Endodermal cell (in vitro differentiated cells): ENCODE data around the gene SSU72. TPM values are rescaled to one million over a fixed set of nuclear protein-coding genes. Genes with fewer than 3 reads are reported as not detected.

Source experiments
- DNase-seq: peaks from one replicate; pipeline ENCODE4 v3.0.0-alpha.2; 2017
- H3K27ac ChIP-seq: 2 replicates; pipeline ENCODE4 v1.5.1; 2013; ENCODE audit warnings: mild to moderate bottlenecking, low read depth, low read length, moderate library complexity
- H3K27me3 ChIP-seq: 2 replicates; pipeline ENCODE4 v1.6.1; 2013; ENCODE audit warnings: mild to moderate bottlenecking, low read length, moderate library complexity; ENCODE audit not compliant: insufficient read depth, control insufficient read depth, poor library complexity, severe bottlenecking
- H3K36me3 ChIP-seq: 2 replicates; pipeline ENCODE4 v1.7.0; 2013; ENCODE audit warnings: mild to moderate bottlenecking, low read length, moderate library complexity; ENCODE audit not compliant: control insufficient read depth, insufficient read depth
- H3K4me1 ChIP-seq: one replicate; pipeline ENCODE4 v1.7.0; 2013; ENCODE audit warnings: low read length; ENCODE audit not compliant: control insufficient read depth, insufficient read depth
- H3K4me3 ChIP-seq: 2 replicates; pipeline ENCODE4 v1.5.1; 2013; ENCODE audit warnings: mild to moderate bottlenecking, low read length, moderate library complexity
- H3K9ac ChIP-seq: 2 replicates; pipeline ENCODE4 v1.6.1; 2013; ENCODE audit warnings: mild to moderate bottlenecking, low read length, moderate library complexity; ENCODE audit not compliant: poor library complexity, severe bottlenecking; ENCODE audit errors: extremely low read depth
- H3K9me3 ChIP-seq: 2 replicates; pipeline ENCODE4 v1.6.1; 2013; ENCODE audit warnings: mild to moderate bottlenecking, low read length, moderate library complexity; ENCODE audit not compliant: control insufficient read depth
- H3K27ac Mint-ChIP-seq: 2 replicates; pipeline ENCODE4 v1.8.0; 2020; ENCODE audit warnings: mixed read lengths
- H3K27me3 Mint-ChIP-seq: 2 replicates; pipeline ENCODE4 v1.8.0; 2021; ENCODE audit warnings: mild to moderate bottlenecking, mixed read lengths; ENCODE audit not compliant: insufficient read depth
- H3K36me3 Mint-ChIP-seq: 2 replicates; pipeline ENCODE4 v1.8.0; 2020; ENCODE audit warnings: low read depth, mixed read lengths
- H3K4me1 Mint-ChIP-seq: 2 replicates; pipeline ENCODE4 v1.8.0; 2020; ENCODE audit warnings: mixed read lengths
- H3K4me3 Mint-ChIP-seq: 2 replicates; pipeline ENCODE4 v1.8.0; 2020; ENCODE audit warnings: mild to moderate bottlenecking, moderate library complexity, mixed read lengths
- H3K9me3 Mint-ChIP-seq: 2 replicates; pipeline ENCODE4 v1.8.0; 2020; ENCODE audit warnings: mild to moderate bottlenecking, mixed read lengths
- CTCF ChIP-seq: fragments of 200-600 bp; sonication (generic); conservative IDR thresholded peaks from 2 replicates; pipeline ENCODE4 v1.5.0; 2021; ENCODE audit warnings: antibody characterized with exemption, mild to moderate bottlenecking
- WGBS, 2 experiments: methylation state at CpG; one replicate each; pipeline versions ENCODE4 v1.1.5 to v1.1.7; 2013; ENCODE audit warnings: missing lambda C conversion rate in 2 of 2, mixed read lengths in 1 of 2; ENCODE audit not compliant: insufficient coverage in 1 of 2, insufficient read length in 1 of 2; 5-methylcytosine and 5-hydroxymethylcytosine counted together
- total RNA-seq, 2 donors: library from RNA; stranded (reverse); fragmentation: NEBNext Ultra II Directional in 1 of 2; extraction: Animal tissue kit (Norgen Biotek cat#: 25700) in 1 of 2; gene quantifications; 2 replicates in 1 of 2; 3 replicates in 1 of 2; pipeline ENCODE4 v1.2.1, GENCODE V29; 2021

SSU72 gene
- total RNA-seq, 2 donors from 2014 or later: 133 to 138 TPM

DNA sequence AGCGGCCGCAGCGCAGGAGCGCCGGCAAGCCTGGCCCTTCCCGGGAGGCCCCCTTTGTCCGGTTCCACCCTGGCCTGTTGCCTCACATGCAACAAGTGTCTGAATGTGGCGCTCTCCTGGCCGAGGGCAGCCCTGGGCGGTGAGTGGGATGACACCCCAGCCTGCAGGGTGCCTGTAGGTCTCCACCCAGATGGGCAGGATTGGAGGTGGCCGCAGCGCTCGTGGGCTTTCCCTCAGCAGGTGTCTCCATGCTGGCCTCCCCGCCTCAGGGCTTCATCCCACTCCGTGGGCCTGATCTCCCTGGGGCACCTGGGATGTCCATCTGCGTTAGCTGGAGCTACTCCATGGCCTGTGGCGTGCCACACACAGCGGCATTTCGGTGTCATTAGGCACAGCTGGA, 42.2 kb upstream of the SSU72 start:
- Histone ChIP-seq H3K9ac (peak overlapping the region; percentile 50), H3K36me3 (peaks cover 18% of the 10 kb centered on the region), H3K27ac (no peak overlapping the region), H3K27me3 (no peaks in the 10 kb centered on the region), H3K9me3 (no peaks in the 10 kb centered on the region), H3K4me3 (peak overlapping the region; percentile 96), H3K4me1 (peaks cover 8% of the 10 kb centered on the region)
- Mint-ChIP-seq H3K4me3 (peak overlapping the region; percentile 87), H3K27me3 (no peaks in the 10 kb centered on the region), H3K36me3 (peaks cover 11% of the 10 kb centered on the region), H3K4me1 (no peaks in the 10 kb centered on the region), H3K9me3 (no peaks in the 10 kb centered on the region), H3K27ac (no peak overlapping the region)
- WGBS, 2 experiments: 85 to 86% methylated on average over 15 to 19 of the region's 19 CpGs
- TF ChIP-seq CTCF: no peak
- peak; percentile 49 for DNase-seq

GRCh38 chr1:1616045-1616790, 41.6 kb upstream of the SSU72 start:
- no peaks in the 10 kb centered on the region for H3K9me3 Mint-ChIP-seq
- H3K4me3 Mint-ChIP-seq: peak overlapping the region; percentile 87
- H3K27ac ChIP-seq: no peak overlapping the region
- peaks cover 18% of the 10 kb centered on the region for H3K36me3 ChIP-seq
- no peaks in the 10 kb centered on the region for H3K27me3 ChIP-seq
- peak overlapping the region; percentile 96 for H3K4me3 ChIP-seq
- H3K4me1 Mint-ChIP-seq: no peaks in the 10 kb centered on the region
- H3K27me3 Mint-ChIP-seq: no peaks in the 10 kb centered on the region
- WGBS, 2 experiments: 10 to 20% methylated on average over 20 to 80 of the region's 80 CpGs
- peaks cover 8% of the 10 kb centered on the region for H3K4me1 ChIP-seq
- H3K9me3 ChIP-seq: no peaks in the 10 kb centered on the region
- H3K27ac Mint-ChIP-seq: peak overlapping the region; percentile 52
- peak; percentile 68 for DNase-seq
- TF ChIP-seq CTCF: no peak
- peak overlapping the region; percentile 50 for H3K9ac ChIP-seq
- H3K36me3 Mint-ChIP-seq: peaks cover 11% of the 10 kb centered on the region

DNA sequence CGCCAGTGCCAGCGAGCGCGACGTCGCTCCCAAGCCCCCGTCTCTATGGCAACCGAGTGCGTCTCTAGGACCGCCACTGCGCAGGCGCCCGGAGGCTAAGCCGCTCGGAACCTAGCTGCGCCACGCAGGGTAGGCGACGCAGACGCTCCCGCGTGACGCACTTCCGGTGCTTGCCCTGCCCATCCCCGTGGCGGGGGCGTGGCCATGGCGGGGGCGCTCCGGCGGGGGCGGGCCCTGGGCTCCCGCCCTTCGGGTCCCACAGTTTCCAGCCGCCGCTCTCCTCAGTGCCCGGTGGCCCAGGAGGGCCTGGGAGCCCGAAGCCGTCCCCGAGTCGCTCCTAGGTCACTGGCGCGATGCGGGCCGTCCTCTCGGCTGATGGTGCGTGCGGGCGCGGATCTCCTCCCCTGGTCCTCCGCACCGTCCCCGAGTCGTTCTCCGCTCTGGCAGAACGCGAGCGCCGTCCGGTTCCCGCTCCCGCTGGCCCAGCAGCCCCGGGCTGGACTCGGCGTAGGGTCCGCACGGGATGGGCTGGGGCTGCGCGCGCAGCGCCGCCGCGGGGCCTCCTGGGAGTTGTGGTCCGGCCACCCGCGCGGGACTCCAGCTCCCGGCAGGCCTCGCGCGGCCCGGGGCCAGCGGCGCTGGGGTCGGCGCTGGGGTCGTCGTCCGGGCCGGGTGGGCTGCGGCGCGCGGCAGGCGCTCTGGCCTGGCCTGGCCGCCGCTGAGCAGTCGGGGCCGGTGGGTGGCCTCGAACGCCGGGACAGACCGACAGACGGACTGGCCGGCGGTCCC, 40.8 kb upstream of the SSU72 start, which contains the start of gene MIB2:
Gene MIB2, plus strand, starts transcription at position 245 of the 789 bp plus-strand sequence. CDS start 7,953 bp downstream, outside the sequence.
- Mint-ChIP-seq H3K9me3 (no peaks in the 10 kb centered on the region), H3K27ac (peak within 1 kb of the TSS; percentile 93), H3K36me3 (peaks cover 11% of the 10 kb centered on the region), H3K4me3 (peak within 1 kb of the TSS; percentile 87), H3K4me1 (peaks cover 1% of the 10 kb centered on the region), H3K27me3 (no peaks in the 10 kb centered on the region)
- DNase-seq: peak; percentile 99
- 0% methylated on average over 40 to 107 of the region's 107 CpGs for WGBS, 2 experiments
- H3K36me3 ChIP-seq: peaks cover 18% of the 10 kb centered on the region
- H3K9ac ChIP-seq: peak within 1 kb of the TSS; percentile 87
- H3K9me3 ChIP-seq: no peaks in the 10 kb centered on the region
- peak within 1 kb of the TSS; percentile 96 for H3K4me3 ChIP-seq
- no peak for TF ChIP-seq CTCF
- H3K27me3 ChIP-seq: no peaks in the 10 kb centered on the region
- peaks cover 8% of the 10 kb centered on the region for H3K4me1 ChIP-seq
- H3K27ac ChIP-seq: peak within 1 kb of the TSS; percentile 100
